Osteocyte (in vitro differentiated cells): ENCODE results near the gene RASL12. TPM values are rescaled to one million over a fixed set of nuclear protein-coding genes. Genes with fewer than 3 reads are reported as not detected.

Experiments used
- DNase-seq: peaks from one replicate; pipeline ENCODE4 v3.0.0; 2021; ENCODE audit warnings: mixed read lengths; ENCODE audit not compliant: unreplicated experiment; ENCODE audit errors: extremely low spot score
- H3K27ac Mint-ChIP-seq: one replicate; pipeline ENCODE4 v1.8.0; 2021; ENCODE audit warnings: mild to moderate bottlenecking, mixed read lengths; ENCODE audit not compliant: unreplicated experiment
- H3K27me3 Mint-ChIP-seq: one replicate; pipeline ENCODE4 v1.8.0; 2021; ENCODE audit warnings: mixed read lengths; ENCODE audit not compliant: unreplicated experiment
- H3K36me3 Mint-ChIP-seq: one replicate; pipeline ENCODE4 v1.8.0; 2021; ENCODE audit warnings: mixed read lengths; ENCODE audit not compliant: unreplicated experiment
- H3K4me1 Mint-ChIP-seq: one replicate; pipeline ENCODE4 v1.8.0; 2021; ENCODE audit warnings: mixed read lengths; ENCODE audit not compliant: unreplicated experiment
- H3K4me3 Mint-ChIP-seq: one replicate; pipeline ENCODE4 v1.8.0; 2021; ENCODE audit warnings: mild to moderate bottlenecking, moderate library complexity, mixed read lengths; ENCODE audit not compliant: unreplicated experiment
- H3K9me3 Mint-ChIP-seq: one replicate; pipeline ENCODE4 v1.8.0; 2021; ENCODE audit warnings: mixed read lengths; ENCODE audit not compliant: unreplicated experiment
- CTCF ChIP-seq: fragments of 200-600 bp; sonication (generic); IDR thresholded peaks from 2 replicates; pipeline ENCODE4 v1.5.0; 2021; ENCODE audit warnings: antibody characterized with exemption, mild to moderate bottlenecking, moderate library complexity
- total RNA-seq: library from RNA; stranded (reverse); gene quantifications from 2 replicates; pipeline ENCODE4 v1.2.1, GENCODE V29; 2021

Gene RASL12
- total RNA-seq, 1 donor from 2014 or later: 0.78 TPM

GRCh38 chr15:65091946-65092770 lies 24.4 kb upstream of the RASL12 start:
- peaks cover 31% of the 10 kb centered on the region for H3K4me1 Mint-ChIP-seq
- TF ChIP-seq CTCF: no peak
- H3K4me3 Mint-ChIP-seq: no peak overlapping the region
- H3K27me3 Mint-ChIP-seq: no peaks in the 10 kb centered on the region
- no peak overlapping the region for H3K27ac Mint-ChIP-seq
- H3K9me3 Mint-ChIP-seq: no peaks in the 10 kb centered on the region
- peaks cover 2% of the 10 kb centered on the region for H3K36me3 Mint-ChIP-seq
- DNase-seq: no peak

GRCh38 chr15:65089206-65089824 lies 21.5 kb upstream of the RASL12 start:
- no peak for TF ChIP-seq CTCF
- Mint-ChIP-seq H3K4me3 (no peak overlapping the region), H3K36me3 (no peaks in the 10 kb centered on the region), H3K27ac (no peak overlapping the region), H3K4me1 (peaks cover 24% of the 10 kb centered on the region), H3K27me3 (peaks cover 6% of the 10 kb centered on the region), H3K9me3 (no peaks in the 10 kb centered on the region)
- no peak for DNase-seq

GRCh38 chr15:65088643-65089021 lies 20.8 kb upstream of the RASL12 start:
- Mint-ChIP-seq H3K36me3 (no peaks in the 10 kb centered on the region), H3K9me3 (no peaks in the 10 kb centered on the region), H3K4me1 (peaks cover 24% of the 10 kb centered on the region), H3K27ac (no peak overlapping the region), H3K27me3 (peaks cover 13% of the 10 kb centered on the region), H3K4me3 (no peak overlapping the region)
- no peak for DNase-seq
- TF ChIP-seq CTCF: no peak

- no peak overlapping the region for H3K4me3 Mint-ChIP-seq
- no peak for TF ChIP-seq CTCF
- H3K27ac Mint-ChIP-seq: peak overlapping the region; percentile 35
- H3K36me3 Mint-ChIP-seq: no peaks in the 10 kb centered on the region
- no peak for DNase-seq
- H3K27me3 Mint-ChIP-seq: peaks cover 15% of the 10 kb centered on the region
- H3K4me1 Mint-ChIP-seq: peaks cover 26% of the 10 kb centered on the region
- H3K9me3 Mint-ChIP-seq: no peaks in the 10 kb centered on the region
These were observed 20.3 kb upstream of the RASL12 start for GRCh38 chr15:65087873-65088642.

- Mint-ChIP-seq H3K4me1 (peaks cover 32% of the 10 kb centered on the region), H3K36me3 (no peaks in the 10 kb centered on the region), H3K27ac (no peak overlapping the region), H3K27me3 (peaks cover 21% of the 10 kb centered on the region), H3K4me3 (no peak overlapping the region), H3K9me3 (no peaks in the 10 kb centered on the region)
- DNase-seq: no peak
- no peak for TF ChIP-seq CTCF
These were observed 19.6 kb upstream of the RASL12 start for GRCh38 chr15:65087411-65087810.
